Panc1 (cell line): ENCODE measurements around the gene ITGA2.
A peak's percentile ranks its signal among the peaks of the same experiment; 100 is the strongest.

ENCODE experiments used
- POLR2AphosphoS5 ChIP-seq: IDR thresholded peaks from 2 replicates; pipeline ENCODE4 v1.6.1; 2012; ENCODE audit warnings: mild to moderate bottlenecking, low read depth, low read length, moderate library complexity
- SIN3A ChIP-seq: IDR thresholded peaks from 2 replicates; pipeline ENCODE4 v1.6.1; 2012; ENCODE audit warnings: low read depth, mild to moderate bottlenecking, low read length, moderate library complexity, borderline replicate concordance; ENCODE audit not compliant: insufficient read depth
- TCF7L2 ChIP-seq: IDR thresholded peaks from 2 replicates; pipeline ENCODE4 v1.6.1; 2011; ENCODE audit warnings: mild to moderate bottlenecking, low read depth, low read length, inconsistent platforms
- TF ChIP-seq, protein P1 (sequence below): fragments of 450-650 bp; IDR thresholded peaks from 2 replicates; pipeline ENCODE4 v1.5.1; 2017; ENCODE audit warnings: mild to moderate bottlenecking
- TF ChIP-seq, protein P2 (sequence below), 2 experiments: IDR thresholded peaks; 2 replicates each; pipeline ENCODE4 v1.6.1; 2011 to 2012; ENCODE audit warnings: low read depth in 2 of 2, control low read depth in 1 of 2, low read length in 1 of 2, mild to moderate bottlenecking in 1 of 2, moderate library complexity in 1 of 2; ENCODE audit not compliant: insufficient read depth in 1 of 2

DNA sequence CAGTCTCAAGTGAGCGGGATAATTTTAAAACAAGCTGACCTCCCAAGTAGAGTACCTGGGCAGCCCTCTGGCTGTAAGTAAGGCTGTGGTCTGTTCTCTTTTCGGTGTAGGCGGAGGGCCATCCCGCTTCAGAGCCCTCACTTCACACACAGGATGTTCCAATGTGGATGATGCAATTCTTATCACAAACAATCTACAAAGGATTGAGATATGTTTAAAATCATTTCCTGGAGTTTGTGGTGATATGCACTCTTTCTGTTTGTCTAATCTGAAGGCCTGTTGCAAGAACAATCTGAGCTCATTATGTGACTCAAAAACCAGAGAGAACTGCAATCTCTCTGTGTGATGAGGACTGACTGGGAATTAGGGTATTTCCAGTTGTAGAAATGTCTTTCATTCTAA lies 42.5 kb downstream of the ITGA2 start:
- TF ChIP-seq, protein P1, sequence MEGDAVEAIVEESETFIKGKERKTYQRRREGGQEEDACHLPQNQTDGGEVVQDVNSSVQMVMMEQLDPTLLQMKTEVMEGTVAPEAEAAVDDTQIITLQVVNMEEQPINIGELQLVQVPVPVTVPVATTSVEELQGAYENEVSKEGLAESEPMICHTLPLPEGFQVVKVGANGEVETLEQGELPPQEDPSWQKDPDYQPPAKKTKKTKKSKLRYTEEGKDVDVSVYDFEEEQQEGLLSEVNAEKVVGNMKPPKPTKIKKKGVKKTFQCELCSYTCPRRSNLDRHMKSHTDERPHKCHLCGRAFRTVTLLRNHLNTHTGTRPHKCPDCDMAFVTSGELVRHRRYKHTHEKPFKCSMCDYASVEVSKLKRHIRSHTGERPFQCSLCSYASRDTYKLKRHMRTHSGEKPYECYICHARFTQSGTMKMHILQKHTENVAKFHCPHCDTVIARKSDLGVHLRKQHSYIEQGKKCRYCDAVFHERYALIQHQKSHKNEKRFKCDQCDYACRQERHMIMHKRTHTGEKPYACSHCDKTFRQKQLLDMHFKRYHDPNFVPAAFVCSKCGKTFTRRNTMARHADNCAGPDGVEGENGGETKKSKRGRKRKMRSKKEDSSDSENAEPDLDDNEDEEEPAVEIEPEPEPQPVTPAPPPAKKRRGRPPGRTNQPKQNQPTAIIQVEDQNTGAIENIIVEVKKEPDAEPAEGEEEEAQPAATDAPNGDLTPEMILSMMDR = no peak
- TF ChIP-seq POLR2AphosphoS5 (no peak), SIN3A (no peak), TCF7L2 (peak; percentile 43; the same call in 1 of the 2 replicates)
- TF ChIP-seq, protein P2, sequence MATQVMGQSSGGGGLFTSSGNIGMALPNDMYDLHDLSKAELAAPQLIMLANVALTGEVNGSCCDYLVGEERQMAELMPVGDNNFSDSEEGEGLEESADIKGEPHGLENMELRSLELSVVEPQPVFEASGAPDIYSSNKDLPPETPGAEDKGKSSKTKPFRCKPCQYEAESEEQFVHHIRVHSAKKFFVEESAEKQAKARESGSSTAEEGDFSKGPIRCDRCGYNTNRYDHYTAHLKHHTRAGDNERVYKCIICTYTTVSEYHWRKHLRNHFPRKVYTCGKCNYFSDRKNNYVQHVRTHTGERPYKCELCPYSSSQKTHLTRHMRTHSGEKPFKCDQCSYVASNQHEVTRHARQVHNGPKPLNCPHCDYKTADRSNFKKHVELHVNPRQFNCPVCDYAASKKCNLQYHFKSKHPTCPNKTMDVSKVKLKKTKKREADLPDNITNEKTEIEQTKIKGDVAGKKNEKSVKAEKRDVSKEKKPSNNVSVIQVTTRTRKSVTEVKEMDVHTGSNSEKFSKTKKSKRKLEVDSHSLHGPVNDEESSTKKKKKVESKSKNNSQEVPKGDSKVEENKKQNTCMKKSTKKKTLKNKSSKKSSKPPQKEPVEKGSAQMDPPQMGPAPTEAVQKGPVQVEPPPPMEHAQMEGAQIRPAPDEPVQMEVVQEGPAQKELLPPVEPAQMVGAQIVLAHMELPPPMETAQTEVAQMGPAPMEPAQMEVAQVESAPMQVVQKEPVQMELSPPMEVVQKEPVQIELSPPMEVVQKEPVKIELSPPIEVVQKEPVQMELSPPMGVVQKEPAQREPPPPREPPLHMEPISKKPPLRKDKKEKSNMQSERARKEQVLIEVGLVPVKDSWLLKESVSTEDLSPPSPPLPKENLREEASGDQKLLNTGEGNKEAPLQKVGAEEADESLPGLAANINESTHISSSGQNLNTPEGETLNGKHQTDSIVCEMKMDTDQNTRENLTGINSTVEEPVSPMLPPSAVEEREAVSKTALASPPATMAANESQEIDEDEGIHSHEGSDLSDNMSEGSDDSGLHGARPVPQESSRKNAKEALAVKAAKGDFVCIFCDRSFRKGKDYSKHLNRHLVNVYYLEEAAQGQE (IDR thresholded peaks at IDR 0.05; ENCODE audit: insufficient read depth in 1 of 2, low read depth in 2 of 2, low read length in 1 of 2) = no peak
